Transverse colon (tissue), 4 donors: ENCODE data around the gene ATXN8OS. TPM values are rescaled to one million over a fixed set of nuclear protein-coding genes. Genes with fewer than 3 reads are reported as not detected.

Experiments
- DNase-seq: peaks from one replicate; pipeline ENCODE4 v3.0.0-alpha.2; 2019
- H3K27ac ChIP-seq, 4 donors: fragments of 200-600 bp; sonication (generic); 2 replicates each; pipeline ENCODE4 v1.5.1; 2016 to 2018; ENCODE audit warnings: inconsistent platforms in 4 of 4
- H3K27me3 ChIP-seq: fragments of 200-600 bp; sonication (generic); 2 replicates; pipeline ENCODE4 v1.5.1; 2017; ENCODE audit warnings: inconsistent platforms
- H3K36me3 ChIP-seq, 4 donors: fragments of 200-600 bp; sonication (generic); 2 replicates each; pipeline ENCODE4 v1.5.1; 2017 to 2019; ENCODE audit warnings: inconsistent platforms in 4 of 4
- H3K4me1 ChIP-seq, 4 donors: fragments of 200-600 bp; sonication (generic); 2 replicates each; pipeline ENCODE4 v1.5.1; 2017 to 2020; ENCODE audit warnings: inconsistent platforms in 4 of 4
- H3K4me3 ChIP-seq, 4 donors: fragments of 200-600 bp; sonication (generic); 1 replicate in 1 of 4; 2 replicates in 3 of 4; pipeline versions ENCODE4 v1.5.1 to v1.6.1; 2017 to 2019; ENCODE audit warnings: inconsistent platforms in 4 of 4
- H3K9me3 ChIP-seq, 2 donors: fragments of 200-600 bp; sonication (generic); 2 replicates each; pipeline ENCODE4 v1.5.1; 2017 to 2019; ENCODE audit warnings: inconsistent platforms in 2 of 2
- CTCF ChIP-seq, 5 experiments: fragments of 200-600 bp in 3 of 5; fragments of 450-650 bp in 2 of 5; sonication (generic) in 3 of 5; IDR thresholded peaks; 1 replicate in 2 of 5; 2 replicates in 3 of 5; pipeline ENCODE4 v1.5.1; 2016 to 2017; ENCODE audit warnings: antibody characterized with exemption in 5 of 5, inconsistent platforms in 3 of 5, mild to moderate bottlenecking in 2 of 5, moderate library complexity in 1 of 5
- EP300 ChIP-seq: sonication (generic); formaldehyde crosslinking; IDR thresholded peaks from one replicate; pipeline ENCODE4 v1.6.1; 2017; ENCODE audit warnings: antibody characterized with exemption, low read depth
- POLR2A ChIP-seq: fragments of 450-650 bp; IDR thresholded peaks from one replicate; pipeline ENCODE4 v1.6.1; 2016; ENCODE audit warnings: antibody characterized with exemption, mild to moderate bottlenecking, moderate library complexity
- POLR2AphosphoS5 ChIP-seq, 3 donors: sonication (generic); formaldehyde crosslinking; IDR thresholded peaks; one replicate each; pipeline ENCODE4 v1.6.1; 2016; ENCODE audit warnings: antibody characterized with exemption in 3 of 3
- WGBS, 2 donors: methylation state at CpG; one replicate each; pipeline ENCODE4 v1.1.5; 2018; ENCODE audit warnings: low coverage in 1 of 2; 5-methylcytosine and 5-hydroxymethylcytosine counted together
- in situ Hi-C, 4 donors: fragments of 200-750 bp; cut with MboI; loops; one replicate each; pipeline versions ENCODE4 v1.15.0 to v1.15.1; 2017; ENCODE audit warnings: low sequenced_read_pairs in 3 of 4, low pct_ligation_motif_present in 1 of 4, low pct_unique_long_range_greater_than_20kb in 1 of 4
- intact Hi-C: fragments of 100-400 bp; cut with DNase I; formaldehyde crosslinking; loops from one replicate; pipeline ENCODE4 v1.15.1; 2023; ENCODE audit warnings: low total_unique reads
- total RNA-seq, 4 donors: library from RNA; depleted of rRNA; stranded (reverse); fragments of >200 nt; gene quantifications; one replicate each; pipeline ENCODE4 v1.1.0, GENCODE V29; 2016

Gene ATXN8OS
- not detected for total RNA-seq

- Histone ChIP-seq H3K4me1 (no peaks in the 10 kb centered on the region), H3K36me3 (no peaks in the 10 kb centered on the region), H3K27ac (no peak within 1 kb of the TSS), H3K27me3 (peaks cover 10% of the 10 kb centered on the region), H3K9me3 (no peaks in the 10 kb centered on the region), H3K4me3 (no peak within 1 kb of the TSS)
- no peak for TF ChIP-seq POLR2AphosphoS5 (IDR thresholded peaks at IDR 0.05)
- in situ Hi-C loops (no loop called here), intact Hi-C loops (no loop called here)
- DNase-seq, result no peak
- WGBS, 2 donors, result 26% methylated on average over 51 of the region's 53 CpGs; no CpG with 5 or more reads in 1 of the 2 donors
Measured at GRCh38 chr13:70107498-70108281, at the start of gene ATXN8OS. ATXN8OS (plus strand) TSS chr13:70107826.

GRCh38 chr13:70080012-70080411 lies 27.6 kb upstream of the ATXN8OS start:
- no peak for DNase-seq
- no peak overlapping the region for H3K27ac ChIP-seq
- H3K9me3 ChIP-seq, result no peaks in the 10 kb centered on the region
- no peaks in the 10 kb centered on the region for H3K36me3 ChIP-seq
- no peaks in the 10 kb centered on the region for H3K27me3 ChIP-seq
- in situ Hi-C loops, result no loop called here
- 35 to 38% methylated on average over 4 of the region's 4 CpGs for WGBS, 2 donors
- intact Hi-C loops, result no loop called here
- no peaks in the 10 kb centered on the region for H3K4me1 ChIP-seq
- H3K4me3 ChIP-seq, result no peak overlapping the region
- TF ChIP-seq CTCF (IDR thresholded peaks at IDR 0.05) (no peak), EP300 (no peak), POLR2A (no peak), POLR2AphosphoS5 (IDR thresholded peaks at IDR 0.05) (no peak)

- H3K4me1 ChIP-seq, result no peaks in the 10 kb centered on the region
- no peak overlapping the region for H3K4me3 ChIP-seq
- H3K9me3 ChIP-seq, result no peaks in the 10 kb centered on the region
- H3K27ac ChIP-seq, result no peak overlapping the region
- 59 to 73% methylated on average over 4 of the region's 4 CpGs for WGBS, 2 donors
- in situ Hi-C loops (no loop called here), intact Hi-C loops (no loop called here)
- no peaks in the 10 kb centered on the region for H3K36me3 ChIP-seq
- TF ChIP-seq POLR2A (no peak), POLR2AphosphoS5 (IDR thresholded peaks at IDR 0.05) (no peak), EP300 (no peak)
- no peak for DNase-seq
- no peaks in the 10 kb centered on the region for H3K27me3 ChIP-seq
Measured at GRCh38 chr13:70087247-70087646, 20.4 kb upstream of the ATXN8OS start.

- TF ChIP-seq POLR2A, result no peak
- TF ChIP-seq CTCF (IDR thresholded peaks at IDR 0.05), result no peak
- TF ChIP-seq POLR2AphosphoS5 (IDR thresholded peaks at IDR 0.05), result no peak
- no peak for TF ChIP-seq EP300
- in situ Hi-C loops (no loop called here), intact Hi-C loops (no loop called here)
- DNase-seq, result no peak
- Histone ChIP-seq H3K9me3 (no peaks in the 10 kb centered on the region), H3K36me3 (no peaks in the 10 kb centered on the region), H3K4me3 (no peak overlapping the region), H3K4me1 (no peaks in the 10 kb centered on the region), H3K27ac (no peak overlapping the region), H3K27me3 (no peaks in the 10 kb centered on the region)
- 64 to 66% methylated on average over 2 of the region's 2 CpGs for WGBS, 2 donors
Measured at GRCh38 chr13:70088926-70089325, 18.7 kb upstream of the ATXN8OS start.

GRCh38 chr13:70090036-70090723 lies 17.4 kb upstream of the ATXN8OS start:
- Histone ChIP-seq H3K9me3 (no peaks in the 10 kb centered on the region), H3K27ac (no peak overlapping the region), H3K4me3 (no peak overlapping the region), H3K4me1 (no peaks in the 10 kb centered on the region), H3K27me3 (no peaks in the 10 kb centered on the region), H3K36me3 (no peaks in the 10 kb centered on the region)
- intact Hi-C loops, result no loop called here
- TF ChIP-seq POLR2AphosphoS5 (IDR thresholded peaks at IDR 0.05) (no peak), POLR2A (no peak), CTCF (IDR thresholded peaks at IDR 0.05) (no peak), EP300 (no peak)
- no peak for DNase-seq
- WGBS, 2 donors, result 77 to 80% methylated on average over 2 of the region's 2 CpGs
- in situ Hi-C loops, result no loop called here
